ENCODE results near the gene BCL11B.
A peak's percentile ranks its signal among the peaks of the same experiment; 100 is the strongest.

Gene BCL11B

DNA sequence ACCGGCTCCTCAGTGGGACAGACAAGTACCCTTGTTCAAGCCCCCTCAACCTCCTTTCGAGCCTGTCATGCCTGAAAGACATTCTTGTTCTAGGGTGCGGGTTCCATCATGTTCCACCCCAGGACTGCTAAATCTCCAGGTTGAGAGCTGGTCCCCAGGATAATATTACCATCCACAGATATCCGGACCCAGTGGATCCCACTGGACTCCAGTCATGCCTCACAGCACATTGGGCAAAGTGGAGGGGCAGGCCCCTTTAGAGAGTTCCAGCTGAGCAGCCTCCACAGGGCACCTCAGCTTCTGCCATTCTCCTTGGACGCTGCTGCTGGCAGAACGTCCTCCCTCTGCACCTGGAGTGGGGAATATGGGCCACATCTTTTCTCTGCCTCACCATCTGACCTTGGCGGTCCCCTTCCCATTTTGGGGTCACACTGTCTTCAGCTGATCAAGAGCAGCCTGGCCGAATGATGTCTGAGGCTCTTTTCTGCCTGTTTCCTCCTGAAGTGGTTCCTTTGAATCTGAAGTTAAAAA lies 137.4 kb downstream of the BCL11B start:
- no peak for DNase-seq

DNA sequence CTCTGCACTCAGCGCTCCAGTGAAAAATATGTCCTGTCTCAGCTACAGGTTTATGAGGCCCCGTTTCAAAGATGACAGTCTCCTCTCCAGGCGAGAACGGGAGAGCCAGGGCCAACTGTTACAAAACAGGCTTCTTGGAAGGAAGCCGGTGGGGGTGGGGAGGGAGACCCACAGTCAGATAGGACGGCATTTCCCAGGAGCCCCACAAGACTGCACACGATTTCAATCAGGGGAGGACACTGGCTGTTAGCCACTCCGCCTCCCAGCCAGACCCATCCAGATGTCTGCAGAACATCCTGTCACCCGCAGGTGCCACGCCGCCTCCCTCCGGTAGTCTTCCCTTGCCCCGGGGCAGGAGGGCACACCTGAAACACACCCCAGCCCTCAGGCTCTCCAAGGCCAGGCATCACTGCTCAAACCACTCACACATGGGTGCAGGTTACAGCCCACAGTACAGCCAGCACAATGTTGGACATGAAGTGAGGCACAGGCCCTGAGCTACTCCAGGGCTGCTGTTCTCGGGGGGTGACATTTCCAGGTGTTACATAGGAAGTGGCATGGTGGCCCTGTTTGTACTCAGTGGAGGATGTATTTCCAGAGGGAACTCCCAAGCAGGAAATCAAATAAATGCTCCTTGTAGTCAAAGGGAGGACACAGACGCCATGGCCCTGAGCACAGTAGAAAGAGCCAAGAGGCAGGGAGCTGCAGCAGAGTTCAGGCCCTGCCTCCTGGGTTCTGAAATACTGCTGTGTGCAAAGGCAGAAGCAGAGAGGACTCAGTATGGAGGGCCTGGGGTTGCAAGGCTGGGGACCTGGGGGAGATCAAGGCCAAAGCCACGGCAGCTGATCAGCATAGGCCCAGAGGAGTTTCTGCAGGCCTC lies 138.1 kb downstream of the BCL11B start:
- DNase-seq: no peak

DNA sequence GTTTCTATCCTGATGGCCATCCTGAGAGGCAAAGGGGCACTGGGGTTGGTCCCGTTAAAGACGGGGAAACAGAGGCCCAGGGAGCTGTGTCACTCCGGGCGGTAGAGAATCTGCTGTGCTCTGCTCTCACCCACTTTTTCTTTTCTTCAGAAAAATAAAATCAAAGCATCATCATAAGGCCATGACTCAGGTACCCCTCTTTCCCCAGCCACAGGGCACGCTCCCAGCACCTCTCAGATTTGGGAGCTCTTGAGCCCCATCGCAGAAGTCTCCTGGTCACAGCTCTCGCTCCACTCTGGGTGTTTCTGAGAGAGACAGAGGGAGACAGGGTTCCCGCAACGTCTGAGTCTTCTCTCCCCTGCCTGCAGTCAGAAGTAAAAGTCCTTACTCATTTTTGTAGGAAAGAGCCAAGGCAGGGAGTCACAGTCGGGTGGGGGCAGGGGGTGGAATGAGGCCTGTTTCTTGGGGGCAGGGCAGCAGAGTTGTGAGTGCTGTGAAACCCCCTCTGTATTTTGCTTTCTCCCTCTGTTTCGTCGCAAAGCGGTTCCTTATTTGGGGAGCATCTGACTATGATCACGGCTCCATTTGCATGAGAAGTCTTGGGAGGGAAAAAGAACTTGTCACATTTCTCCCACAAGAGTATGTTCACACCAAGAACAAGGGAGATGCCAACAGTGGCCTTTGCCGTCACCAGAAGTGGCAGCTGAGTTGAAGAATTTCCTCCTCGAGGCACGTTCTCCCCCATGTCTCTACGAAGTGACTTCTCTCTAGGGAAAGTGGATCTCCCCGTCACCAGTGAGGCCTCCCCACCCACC lies 139.0 kb downstream of the BCL11B start:
- no peak for DNase-seq

DNA sequence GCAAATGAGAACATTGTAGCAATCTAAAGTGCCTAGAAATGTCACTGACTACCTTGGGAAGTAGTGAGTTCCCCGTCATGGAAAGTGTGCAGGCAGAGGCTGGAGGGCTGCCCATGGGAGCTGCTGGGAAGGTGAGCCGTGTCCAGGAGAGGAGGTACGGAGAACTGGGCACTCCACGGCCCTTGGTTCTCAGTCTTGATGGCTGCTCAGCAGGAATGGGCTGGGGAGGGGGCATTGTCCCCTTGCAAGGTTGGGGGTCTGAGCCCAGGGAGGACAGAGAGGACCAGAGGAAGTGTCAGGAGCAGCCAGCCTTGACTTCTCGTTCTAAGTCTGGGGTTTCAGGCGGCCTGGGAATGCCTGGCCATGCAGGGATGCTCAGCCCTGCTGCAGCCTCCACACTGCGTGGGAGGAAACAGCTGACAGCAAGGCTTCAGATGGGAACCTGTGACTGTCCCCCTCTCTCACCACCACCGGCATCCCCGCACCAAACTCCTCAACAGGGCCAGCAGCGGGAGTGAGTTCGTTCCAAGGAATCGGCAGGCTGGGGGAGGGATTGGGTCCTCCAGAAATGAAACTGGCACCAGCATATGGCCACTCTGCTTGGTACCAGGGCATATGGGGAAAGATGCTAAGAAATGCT lies 140.2 kb downstream of the BCL11B start:
- DNase-seq: no peak

DNA sequence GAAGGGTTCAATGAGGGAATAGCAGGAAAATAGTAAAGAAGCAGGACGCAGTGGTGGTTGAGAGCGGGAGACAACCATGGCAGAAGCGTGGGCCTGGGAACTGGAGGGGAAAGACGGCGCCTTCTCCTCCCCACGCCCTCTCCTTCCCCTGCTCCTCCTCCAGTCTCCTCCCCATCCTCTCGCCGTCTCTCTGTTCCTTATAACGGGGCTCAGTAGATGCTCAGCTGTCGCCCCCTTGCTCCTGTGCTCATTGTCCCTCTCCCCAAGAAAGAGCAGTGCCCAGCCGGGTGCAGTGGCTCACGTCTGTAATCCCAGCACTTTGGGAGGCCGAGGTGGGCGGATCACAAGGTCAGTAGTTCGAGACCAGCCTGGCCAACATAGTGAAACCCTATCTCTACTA lies 142.0 kb downstream of the BCL11B start:
- DNase-seq: no peak

DNA sequence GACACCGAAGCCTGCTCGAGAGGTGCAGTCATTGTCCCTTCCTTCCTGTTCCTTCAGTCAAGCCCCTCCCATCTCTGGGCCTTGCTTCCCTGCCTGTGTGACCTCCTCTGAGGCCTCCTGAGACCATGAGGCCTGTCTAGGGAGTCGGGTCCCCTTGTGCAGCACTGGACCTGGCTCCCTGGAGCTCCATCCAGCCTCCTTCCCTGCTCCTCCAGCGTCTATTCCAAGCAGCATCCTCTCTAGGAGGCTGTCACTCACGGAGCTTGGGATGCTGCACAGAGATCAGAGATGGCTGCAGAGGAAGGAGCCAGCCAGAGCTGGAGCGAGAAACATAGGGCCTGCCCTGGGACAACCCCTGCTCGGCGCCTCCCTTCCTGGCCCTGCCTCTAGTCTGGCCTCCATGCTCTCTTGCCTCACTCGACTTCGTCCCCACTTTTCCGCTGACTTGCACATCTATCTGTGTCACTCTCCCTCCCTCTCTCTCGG lies 142.7 kb downstream of the BCL11B start:
- DNase-seq: no peak

DNA sequence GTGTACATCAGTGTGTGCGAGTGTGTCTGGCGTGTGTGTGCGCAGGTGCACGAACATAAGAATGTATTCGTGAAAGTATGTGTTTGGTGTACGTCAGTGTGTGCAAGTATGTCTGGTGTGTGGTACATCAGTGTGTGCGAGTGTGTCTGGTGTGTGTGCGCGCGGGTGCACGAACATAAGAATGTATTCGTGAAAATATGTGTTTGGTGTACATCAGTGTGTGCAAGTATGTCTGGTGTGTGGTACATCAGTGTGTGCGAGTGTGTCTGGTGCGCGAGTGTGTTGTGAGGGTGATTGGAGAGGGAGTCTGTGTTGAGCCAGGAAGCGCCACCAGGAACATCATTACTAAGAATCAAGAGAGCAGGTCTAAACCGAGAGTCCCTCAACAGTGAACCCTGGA lies 143.8 kb downstream of the BCL11B start:
- DNase-seq: peak; percentile 26

DNA sequence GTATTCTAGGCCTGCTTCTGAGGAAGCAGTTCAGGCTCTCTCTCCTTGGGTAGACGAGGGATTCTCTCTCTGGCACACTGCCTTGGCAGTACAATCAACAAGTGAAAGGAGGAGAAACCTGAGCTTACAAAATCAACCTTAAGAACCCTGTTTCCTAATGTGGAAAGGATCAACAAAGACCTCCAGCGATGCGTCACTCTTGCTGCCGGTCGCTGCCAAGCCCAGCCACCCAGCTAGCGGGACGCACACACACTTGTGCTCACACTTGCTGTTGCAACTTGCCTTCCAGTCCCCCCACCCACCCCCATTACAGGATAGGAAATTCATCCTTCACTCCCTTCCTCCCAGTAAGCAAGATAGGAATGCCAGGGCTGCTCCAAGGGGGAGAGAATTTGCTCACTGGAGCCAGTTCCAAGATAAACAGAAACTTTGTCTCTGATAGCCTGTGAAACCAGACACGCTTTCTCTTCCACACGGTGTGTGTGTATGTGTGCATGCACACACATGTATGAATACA lies 144.3 kb downstream of the BCL11B start:
- DNase-seq: peak; percentile 33

DNA sequence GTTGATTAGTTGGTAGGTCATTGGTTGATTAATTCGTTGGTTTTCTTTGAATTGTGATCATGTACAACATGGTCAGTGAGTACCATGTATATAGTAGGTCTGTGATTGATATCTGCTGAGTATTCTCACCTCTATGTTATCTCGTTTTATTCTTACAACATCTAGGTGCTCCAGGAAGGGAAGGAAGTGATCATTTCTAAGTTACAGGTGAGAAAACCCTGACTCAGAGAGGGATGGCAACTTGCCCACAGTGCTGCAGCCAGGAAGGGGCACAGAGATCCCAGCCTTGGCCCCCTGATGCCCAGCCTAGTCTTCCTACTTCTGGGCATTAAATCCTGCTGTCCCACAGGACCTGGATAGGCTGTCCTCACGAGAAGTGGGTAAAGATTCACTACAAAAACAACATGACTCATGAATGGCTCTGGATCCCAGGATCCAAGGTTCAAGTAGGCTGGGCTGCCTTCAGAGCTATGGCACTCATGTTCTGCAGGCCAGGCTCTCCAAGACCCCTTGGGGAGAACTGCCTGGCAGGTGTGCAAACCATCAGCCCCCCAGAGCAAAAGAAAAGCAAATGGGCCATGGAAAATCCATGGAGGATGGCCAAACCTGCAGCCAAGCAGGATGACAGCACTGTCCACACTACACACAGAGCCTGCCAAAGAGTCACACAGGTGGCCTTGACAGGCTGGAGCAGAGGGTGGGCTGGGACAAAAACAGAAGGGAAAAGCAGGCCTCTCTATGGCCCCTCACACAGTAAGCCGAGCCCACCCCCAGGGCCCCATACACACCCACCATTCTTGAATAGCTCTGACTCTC lies 146.2 kb downstream of the BCL11B start:
- DNase-seq: no peak

DNA sequence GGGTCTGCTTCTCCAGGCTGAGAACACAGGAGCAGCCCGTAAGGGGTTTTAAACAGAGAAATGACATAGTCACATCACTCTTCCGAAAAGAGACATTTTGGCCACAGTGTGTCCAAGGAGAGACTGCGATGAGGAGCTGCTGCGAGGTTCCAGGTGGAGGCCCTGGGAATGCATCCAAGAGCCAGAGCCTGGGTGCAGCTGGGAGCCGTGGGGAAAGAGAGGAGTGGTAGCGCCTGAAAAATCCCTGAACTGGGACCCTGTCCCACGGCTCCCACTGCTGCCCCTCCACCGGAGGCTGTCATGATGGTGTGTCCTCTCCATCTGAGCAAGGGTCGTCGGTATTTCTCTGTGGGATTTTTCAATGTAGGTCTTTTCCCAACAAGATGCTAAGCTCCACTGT lies 146.9 kb downstream of the BCL11B start:
- no peak for DNase-seq

DNA sequence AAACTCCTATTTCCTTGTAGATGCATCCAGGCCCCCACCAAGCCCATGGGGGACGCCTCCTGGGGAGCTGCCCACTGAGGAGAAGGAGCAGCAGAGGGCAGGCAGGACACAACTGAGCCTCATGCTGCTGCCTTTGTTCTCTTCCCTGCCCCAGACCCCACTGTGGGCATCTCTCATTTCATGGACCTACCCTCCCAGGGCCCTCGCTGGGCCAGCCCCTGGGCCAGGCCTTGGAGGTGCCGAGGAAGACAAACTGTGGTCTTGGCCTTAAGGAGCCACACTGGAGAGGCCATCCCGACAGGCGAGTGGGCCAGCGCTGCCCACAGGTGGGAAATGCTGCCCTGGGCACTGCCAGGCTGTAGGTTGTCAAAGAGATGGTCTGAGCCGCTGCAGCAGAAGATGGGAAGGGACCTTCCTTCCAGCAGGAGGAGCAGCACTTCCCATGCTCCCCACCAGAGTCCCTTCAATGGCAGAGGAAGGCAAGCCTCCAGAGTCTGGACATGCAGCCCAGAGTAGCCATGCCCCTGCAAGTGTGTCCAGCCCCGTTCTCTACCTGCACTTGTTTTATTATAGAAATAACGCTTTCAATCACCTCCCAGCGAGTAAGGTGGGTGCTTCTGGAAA lies 147.4 kb downstream of the BCL11B start:
- no peak for DNase-seq

DNA sequence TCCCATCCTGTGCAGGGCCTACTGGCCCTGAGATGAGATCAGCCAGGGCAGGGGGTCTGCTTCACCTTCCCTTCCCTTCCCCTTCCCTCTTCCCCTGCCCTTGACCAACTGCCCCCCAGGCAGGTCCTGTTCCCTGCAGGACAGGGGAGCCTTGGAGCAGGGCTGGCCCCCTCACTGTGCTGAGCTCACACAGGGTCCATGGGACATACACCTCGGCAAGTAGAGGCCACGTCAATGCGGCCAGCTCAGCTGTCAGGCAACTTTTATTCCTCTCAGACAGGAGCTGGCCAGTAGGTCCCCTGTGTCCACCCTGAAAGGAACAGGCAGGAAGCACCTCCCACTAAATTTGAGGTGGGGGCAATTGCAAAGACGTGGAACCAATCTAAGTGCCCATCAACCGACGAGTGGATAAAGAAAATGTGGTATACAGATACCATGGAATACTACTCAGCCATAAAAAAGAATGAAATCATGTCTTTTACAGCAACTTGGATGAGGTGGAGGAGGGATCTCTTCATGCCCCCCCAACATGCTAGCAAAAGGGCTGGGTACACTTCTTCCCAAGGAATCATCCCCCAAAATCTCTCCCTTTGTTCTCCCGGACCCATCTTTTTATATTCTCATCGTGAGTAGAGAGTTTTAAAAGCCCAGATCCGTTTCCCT lies 148.7 kb downstream of the BCL11B start:
- no peak for DNase-seq

DNA sequence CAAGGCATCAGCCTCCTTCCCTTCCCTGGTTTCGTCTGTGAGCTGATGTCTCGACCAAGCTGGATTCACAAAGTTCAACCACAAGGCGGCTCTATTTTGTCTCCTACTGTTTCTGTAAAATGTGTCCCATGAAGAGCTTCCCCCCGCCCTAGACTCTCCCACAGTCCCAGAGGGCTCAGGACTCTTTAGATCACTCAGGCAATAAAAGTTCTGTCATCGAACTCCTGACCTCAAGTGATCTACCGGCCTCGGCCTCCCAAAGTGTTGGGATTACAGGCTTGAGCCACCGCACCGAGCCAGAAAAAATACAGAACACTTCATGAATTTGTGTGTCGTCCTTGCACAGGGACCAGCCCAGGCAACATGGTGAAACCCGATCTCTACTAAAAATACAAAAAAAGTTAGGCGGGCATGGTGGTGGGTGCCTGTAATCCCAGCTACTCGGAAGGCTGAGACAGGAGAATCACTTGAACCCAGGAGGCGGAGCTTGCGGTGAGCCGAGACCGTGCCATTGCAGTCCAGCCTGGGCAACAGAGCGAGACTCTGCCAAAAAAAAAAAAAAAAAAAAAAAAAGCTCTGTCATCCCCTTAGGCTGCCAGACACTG lies 149.4 kb downstream of the BCL11B start:
- DNase-seq: no peak

DNA sequence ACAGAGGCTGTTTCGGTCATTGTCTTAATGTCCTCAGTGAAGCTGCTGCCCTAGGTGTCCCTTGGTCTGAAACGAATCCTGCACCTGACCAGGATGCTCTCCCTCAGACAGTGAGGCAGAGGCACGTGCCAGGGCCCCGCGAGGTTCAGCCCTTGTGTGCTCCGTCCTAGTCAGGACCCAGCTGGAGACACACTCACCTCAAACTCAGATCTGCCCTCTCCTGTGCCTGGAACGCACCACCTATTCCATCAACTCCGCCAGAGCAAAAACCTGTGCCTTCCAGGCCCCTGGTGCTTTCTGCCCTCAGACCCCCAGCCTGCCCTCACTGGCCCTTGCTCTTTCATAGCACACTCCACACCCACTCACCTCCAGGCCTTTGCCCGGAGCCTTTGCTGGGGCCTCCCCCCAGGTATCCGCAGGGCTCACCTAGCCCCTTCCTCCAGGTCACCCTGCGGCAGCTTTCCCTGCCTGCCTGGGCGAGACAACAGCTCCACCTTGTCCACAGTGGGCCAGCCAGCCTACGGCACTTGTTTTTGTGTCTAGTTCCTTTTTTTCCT lies 150.6 kb downstream of the BCL11B start:
- DNase-seq: no peak

DNA sequence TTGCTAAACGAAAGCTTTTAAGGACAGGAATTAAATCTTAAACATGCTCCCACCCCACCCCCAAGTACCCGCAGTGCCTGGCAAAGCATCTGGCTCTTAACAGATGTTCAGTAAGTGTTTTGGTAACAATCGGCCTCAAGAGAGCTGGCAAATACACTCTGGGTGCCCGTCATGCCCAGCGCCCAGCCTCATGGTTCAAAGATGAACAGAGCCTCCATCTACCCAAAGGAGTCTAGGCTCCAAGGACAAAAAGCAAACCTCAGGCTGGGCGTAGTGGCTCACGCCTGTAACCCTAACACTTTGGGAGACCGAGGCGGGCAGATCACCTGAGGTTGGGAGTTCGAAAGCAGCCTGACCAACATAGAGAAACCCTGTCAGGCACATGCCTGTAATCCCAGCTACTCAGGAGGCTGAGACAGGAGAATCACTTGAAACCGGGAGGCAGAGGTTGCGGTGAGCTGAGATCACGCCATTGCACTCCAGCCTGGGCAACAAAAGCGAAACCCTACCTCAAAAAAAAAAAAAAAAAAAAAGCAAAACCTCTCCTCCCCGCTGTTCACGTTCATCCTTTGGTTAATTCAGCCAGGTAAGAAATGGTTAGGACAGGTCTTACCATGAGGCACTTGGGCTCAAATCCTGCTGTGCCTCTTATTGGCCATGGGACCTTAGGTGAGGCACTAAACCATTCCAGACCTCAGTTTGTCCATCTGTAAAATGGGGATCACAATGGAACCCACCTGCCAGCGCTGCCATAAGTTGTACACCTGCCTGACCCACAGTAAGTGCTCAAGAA lies 151.3 kb downstream of the BCL11B start:
- DNase-seq: no peak

DNA sequence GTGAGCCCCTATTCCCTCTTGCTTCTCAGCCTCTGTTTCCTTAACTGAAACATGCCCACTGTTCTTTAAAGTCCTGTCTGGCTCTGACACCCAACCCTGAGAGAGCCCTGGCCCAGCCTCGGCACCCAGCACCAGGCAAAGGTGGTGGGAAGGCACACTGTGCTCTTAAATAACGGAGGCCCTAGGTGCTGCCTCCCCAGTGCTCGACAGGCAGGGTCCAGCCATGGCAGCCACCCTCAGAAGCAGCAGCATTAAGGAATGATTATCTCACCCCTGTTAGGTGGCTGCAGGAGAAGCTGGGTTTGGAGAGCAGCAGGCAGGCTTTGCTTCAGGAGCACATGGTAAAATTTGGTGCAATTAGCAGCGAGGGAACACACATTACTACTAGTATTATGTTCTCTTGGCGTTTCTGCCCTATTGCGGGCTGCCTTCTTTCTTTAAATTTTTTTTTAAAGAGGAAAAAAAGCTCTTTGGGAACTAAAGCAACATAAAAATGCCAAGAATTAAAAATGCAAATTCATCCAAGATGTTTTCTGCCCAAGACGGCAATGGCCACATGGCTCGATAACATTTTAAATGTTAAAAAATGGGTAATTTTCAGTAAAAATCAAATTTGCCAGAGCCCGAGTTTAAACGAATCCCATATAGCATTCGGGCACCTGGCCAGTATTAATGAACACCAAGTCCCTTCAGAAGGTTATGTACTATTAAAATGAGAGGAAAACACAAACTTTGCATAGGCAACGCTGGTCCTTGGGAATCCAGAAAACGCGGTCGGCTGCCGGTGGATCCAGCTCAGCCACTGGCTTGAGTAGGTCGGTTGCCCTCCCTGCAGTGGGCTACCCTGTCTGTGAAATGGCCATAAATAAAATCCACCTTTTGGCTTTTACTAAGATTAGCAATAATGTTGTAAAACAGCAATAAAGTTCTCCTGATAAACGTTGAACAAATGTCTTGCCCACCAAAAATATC lies 152.2 kb downstream of the BCL11B start:
- no peak for DNase-seq

Measured in right kidney (tissue), 1 donor.